Smooth muscle cell (in vitro differentiated cells): ENCODE data around the gene BPIFB2. TPM values are rescaled to one million over a fixed set of nuclear protein-coding genes. Genes with fewer than 3 reads are reported as not detected.

ENCODE experiments used
- DNase-seq: peaks from one replicate; lab custom pipeline; 2025; ENCODE audit not compliant: unreplicated experiment; lab: John Stamatoyannopoulos, UW
- H2AFZ ChIP-seq: fragments of 200-600 bp; sonication (generic); 2 replicates; pipeline ENCODE4 v1.6.0; 2016; ENCODE audit warnings: antibody characterized with exemption, low read depth, mild to moderate bottlenecking
- H3F3A ChIP-seq: fragments of 200-600 bp; sonication (generic); 2 replicates; pipeline ENCODE4 v1.6.0; 2017; ENCODE audit warnings: antibody characterized with exemption, low read depth
- H3K27ac ChIP-seq: fragments of 200-600 bp; sonication (generic); 2 replicates; pipeline ENCODE4 v1.5.1; 2016; ENCODE audit warnings: low read depth, mild to moderate bottlenecking
- H3K27me3 ChIP-seq: fragments of 200-600 bp; sonication (generic); 2 replicates; pipeline ENCODE4 v1.6.1; 2016; ENCODE audit warnings: low read depth, mild to moderate bottlenecking
- H3K36me3 ChIP-seq: fragments of 200-600 bp; sonication (generic); 2 replicates; pipeline ENCODE4 v1.5.1; 2016; ENCODE audit warnings: low read depth
- H3K4me1 ChIP-seq: fragments of 200-600 bp; sonication (generic); 2 replicates; pipeline ENCODE4 v1.5.1; 2016; ENCODE audit warnings: low read depth
- H3K4me2 ChIP-seq: fragments of 200-600 bp; sonication (generic); 2 replicates; pipeline ENCODE4 v1.6.0; 2016; ENCODE audit warnings: mild to moderate bottlenecking
- H3K4me3 ChIP-seq: fragments of 200-600 bp; sonication (generic); 2 replicates; pipeline ENCODE4 v1.5.1; 2016; ENCODE audit warnings: mild to moderate bottlenecking
- H3K79me2 ChIP-seq: fragments of 200-600 bp; sonication (generic); 2 replicates; pipeline ENCODE4 v1.6.0; 2016; ENCODE audit warnings: low read depth, mild to moderate bottlenecking
- H3K9ac ChIP-seq: fragments of 200-600 bp; sonication (generic); 2 replicates; pipeline ENCODE4 v1.6.0; 2016; ENCODE audit warnings: low read depth
- H3K9me3 ChIP-seq: fragments of 200-600 bp; sonication (generic); replicated peaks from 2 replicates; pipeline ENCODE4 v1.5.1; 2016; ENCODE audit warnings: low read depth
- H4K20me1 ChIP-seq: fragments of 200-600 bp; sonication (generic); 2 replicates; pipeline ENCODE4 v1.6.0; 2016; ENCODE audit warnings: low read depth
- WGBS: methylation state at CpG from one replicate; pipeline ENCODE4 v1.1.7; 2016; ENCODE audit warnings: low lambda C conversion rate; 5-methylcytosine and 5-hydroxymethylcytosine counted together
- polyA plus RNA-seq: library from polyadenylated mRNA; unstranded; fragments of >200 nt; fragmentation: Nextera tagmentation; extraction: Ambion mirVana; gene quantifications from 2 replicates; pipeline ENCODE4 v1.2.1, GENCODE V29; 2016
- total RNA-seq: library from RNA; depleted of rRNA; stranded (reverse); fragments of >200 nt; gene quantifications from 2 replicates; pipeline ENCODE4 v1.2.3, GENCODE V29; 2014
- TF ChIP-seq, protein P1 (sequence below): fragments of 200-600 bp; sonication (generic); IDR thresholded peaks from 2 replicates; pipeline ENCODE4 v1.5.1; 2017; ENCODE audit warnings: borderline replicate concordance, mild to moderate bottlenecking, antibody characterized with exemption; ENCODE audit not compliant: insufficient read depth, poor library complexity, severe bottlenecking

BPIFB2 gene
- total and polyA plus RNA-seq, 2 experiments from 2014 or later = not detected

DNA sequence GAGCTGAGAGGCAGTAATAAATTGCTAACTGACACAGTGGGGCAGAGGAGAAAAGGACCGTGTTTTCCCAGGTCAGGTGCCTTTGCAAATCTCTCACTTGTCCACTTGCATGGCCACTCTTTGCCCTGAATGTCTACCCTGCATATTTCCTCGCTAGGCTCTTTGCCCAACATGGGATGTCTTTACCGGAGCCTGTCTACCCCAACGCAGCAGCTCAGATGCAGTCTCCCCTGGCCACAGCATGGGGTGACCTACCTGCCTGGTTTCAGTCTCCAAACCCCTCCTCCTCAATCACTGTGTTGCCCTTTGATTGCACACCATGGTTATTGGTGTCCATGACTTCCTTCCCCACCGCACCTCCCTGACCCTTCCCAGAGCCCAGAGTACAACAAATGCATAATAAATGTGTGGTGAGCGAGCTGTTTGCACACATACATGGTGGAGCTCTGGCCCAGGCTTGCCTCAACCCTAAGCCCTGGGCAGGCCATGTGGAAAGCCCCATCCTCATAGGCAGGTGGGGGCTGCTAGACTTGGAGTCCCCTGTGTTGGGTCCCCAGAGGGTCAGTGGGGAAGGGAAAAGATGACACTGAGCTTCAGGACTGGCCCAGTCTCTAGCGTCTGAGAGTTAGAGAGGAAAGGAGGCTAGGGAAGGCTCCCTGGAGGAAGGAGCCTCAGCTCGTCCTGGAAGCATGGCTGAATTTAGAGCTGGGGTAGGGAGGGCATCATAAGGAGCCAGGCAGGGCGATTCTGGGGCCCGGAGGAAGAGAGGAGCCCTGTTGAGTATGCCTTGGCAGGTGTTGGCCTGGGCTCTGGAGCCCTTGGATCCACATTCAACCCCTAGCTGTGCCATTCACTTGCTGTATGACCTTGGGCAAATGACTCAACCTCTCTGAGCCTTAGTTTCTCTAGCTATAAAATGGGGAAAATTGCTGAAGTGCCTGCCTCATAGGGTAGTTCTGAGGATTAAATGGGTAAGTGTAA is 19.6 kb downstream of the BPIFB2 start:
- no peak overlapping the region for H3K4me3 ChIP-seq
- no peaks in the 10 kb centered on the region for H3K79me2 ChIP-seq
- WGBS = 89% methylated on average over 10 of the region's 10 CpGs
- no peaks in the 10 kb centered on the region for H4K20me1 ChIP-seq
- H3K27ac ChIP-seq = no peak overlapping the region
- H3K4me2 ChIP-seq = no peak overlapping the region
- no peaks in the 10 kb centered on the region for H3K4me1 ChIP-seq
- H3K36me3 ChIP-seq = no peaks in the 10 kb centered on the region
- no peaks in the 10 kb centered on the region for H3F3A ChIP-seq
- TF ChIP-seq, protein P1, sequence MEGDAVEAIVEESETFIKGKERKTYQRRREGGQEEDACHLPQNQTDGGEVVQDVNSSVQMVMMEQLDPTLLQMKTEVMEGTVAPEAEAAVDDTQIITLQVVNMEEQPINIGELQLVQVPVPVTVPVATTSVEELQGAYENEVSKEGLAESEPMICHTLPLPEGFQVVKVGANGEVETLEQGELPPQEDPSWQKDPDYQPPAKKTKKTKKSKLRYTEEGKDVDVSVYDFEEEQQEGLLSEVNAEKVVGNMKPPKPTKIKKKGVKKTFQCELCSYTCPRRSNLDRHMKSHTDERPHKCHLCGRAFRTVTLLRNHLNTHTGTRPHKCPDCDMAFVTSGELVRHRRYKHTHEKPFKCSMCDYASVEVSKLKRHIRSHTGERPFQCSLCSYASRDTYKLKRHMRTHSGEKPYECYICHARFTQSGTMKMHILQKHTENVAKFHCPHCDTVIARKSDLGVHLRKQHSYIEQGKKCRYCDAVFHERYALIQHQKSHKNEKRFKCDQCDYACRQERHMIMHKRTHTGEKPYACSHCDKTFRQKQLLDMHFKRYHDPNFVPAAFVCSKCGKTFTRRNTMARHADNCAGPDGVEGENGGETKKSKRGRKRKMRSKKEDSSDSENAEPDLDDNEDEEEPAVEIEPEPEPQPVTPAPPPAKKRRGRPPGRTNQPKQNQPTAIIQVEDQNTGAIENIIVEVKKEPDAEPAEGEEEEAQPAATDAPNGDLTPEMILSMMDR = no peak
- no peak overlapping the region for H3K9ac ChIP-seq
- no peak overlapping the region for H2AFZ ChIP-seq
- DNase-seq = no peak
- no peaks in the 10 kb centered on the region for H3K9me3 ChIP-seq
- H3K27me3 ChIP-seq = peaks cover 40% of the 10 kb centered on the region

DNA sequence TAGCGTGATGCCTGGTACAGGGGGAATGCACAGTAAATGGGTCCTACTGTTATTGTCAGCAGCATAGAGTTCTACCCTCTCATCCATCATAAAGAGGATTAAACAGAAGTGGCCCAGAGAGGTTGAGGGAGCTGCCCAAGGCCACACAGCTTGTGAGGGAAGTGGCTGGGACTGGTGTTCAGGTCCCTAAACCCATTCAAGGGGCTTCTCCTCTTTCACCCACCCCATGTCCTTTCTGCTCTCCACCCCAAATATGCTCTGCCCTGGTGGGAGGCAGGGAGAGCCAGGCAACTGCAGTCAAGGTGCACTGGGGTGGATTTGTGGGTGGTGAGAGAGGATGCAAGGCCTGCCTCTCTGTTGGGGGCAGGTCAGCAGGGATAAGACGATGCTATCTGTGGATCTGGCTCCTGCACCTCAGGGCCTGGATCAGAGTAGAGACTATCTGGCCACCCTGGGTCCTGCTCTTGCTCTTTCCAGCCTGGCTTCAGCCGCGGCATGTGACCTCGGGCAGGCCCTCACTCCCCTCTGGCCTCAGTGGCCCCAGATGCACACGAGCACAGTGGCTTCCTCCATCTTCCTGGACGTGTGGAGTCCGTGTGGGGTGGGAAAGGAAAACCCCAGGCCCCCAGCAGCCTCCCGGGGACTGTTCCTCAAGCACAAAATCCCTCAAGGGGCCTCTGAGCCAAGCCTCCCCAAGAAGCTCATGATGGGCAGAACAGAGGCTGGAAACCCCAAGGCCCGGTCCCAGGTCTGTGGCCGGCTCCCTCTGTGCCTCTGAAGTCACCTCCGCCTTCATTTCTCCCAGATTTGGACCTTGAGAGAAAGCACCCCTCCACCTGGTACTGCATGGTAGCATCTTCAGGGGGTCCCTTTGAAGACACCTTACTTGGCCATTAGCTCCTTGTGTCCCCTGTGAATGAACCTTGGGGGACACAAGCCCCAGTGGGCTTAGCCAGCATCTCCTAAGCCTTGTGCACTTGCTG is 20.6 kb downstream of the BPIFB2 start:
- Histone ChIP-seq H3K27ac (no peak overlapping the region), H3K9ac (no peak overlapping the region), H3K4me3 (no peak overlapping the region), H4K20me1 (no peaks in the 10 kb centered on the region), H3K4me1 (no peaks in the 10 kb centered on the region), H3K4me2 (no peak overlapping the region), H3K36me3 (no peaks in the 10 kb centered on the region), H3K9me3 (no peaks in the 10 kb centered on the region), H3K27me3 (peaks cover 38% of the 10 kb centered on the region), H3F3A (no peaks in the 10 kb centered on the region), H3K79me2 (no peaks in the 10 kb centered on the region), H2AFZ (no peak overlapping the region)
- 80% methylated on average over 12 of the region's 12 CpGs for WGBS
- TF ChIP-seq, protein P1 = no peak
- DNase-seq = no peak

DNA sequence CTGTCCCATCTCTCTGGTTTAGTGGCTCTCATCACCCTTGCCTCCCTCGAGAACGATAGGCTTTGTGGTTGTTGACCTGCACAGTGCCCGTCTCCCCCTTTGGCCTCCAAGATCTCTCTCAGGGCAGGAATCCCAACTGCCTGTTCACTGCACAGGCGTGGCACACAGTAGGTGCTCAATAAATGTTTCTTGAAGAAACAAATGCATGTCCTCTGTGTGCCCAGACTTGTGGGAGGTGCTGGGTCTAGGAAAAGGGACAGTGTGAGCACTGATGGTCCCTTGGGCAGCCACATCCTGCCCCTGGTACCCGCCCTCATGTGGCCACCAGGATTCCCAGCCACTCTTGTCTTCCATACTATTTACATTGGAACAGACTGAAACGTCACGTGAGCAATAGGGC is 21.4 kb downstream of the BPIFB2 start:
- Histone ChIP-seq H3K9ac (no peak overlapping the region), H3K4me3 (no peak overlapping the region), H3K9me3 (no peaks in the 10 kb centered on the region), H3K27ac (no peak overlapping the region), H3K79me2 (no peaks in the 10 kb centered on the region), H3K4me2 (no peak overlapping the region), H2AFZ (no peak overlapping the region), H3F3A (no peaks in the 10 kb centered on the region), H3K36me3 (no peaks in the 10 kb centered on the region), H3K4me1 (no peaks in the 10 kb centered on the region), H3K27me3 (peaks cover 38% of the 10 kb centered on the region), H4K20me1 (no peaks in the 10 kb centered on the region)
- DNase-seq = no peak
- TF ChIP-seq, protein P1 = no peak
- WGBS = 85% methylated on average over 7 of the region's 7 CpGs
